H4 (cell line): ENCODE results near the gene THSD7B. TPM values are rescaled to one million over a fixed set of nuclear protein-coding genes. Genes with fewer than 3 reads are reported as not detected.
A peak's percentile ranks its signal among the peaks of the same experiment; 100 is the strongest.
"Not testable (repeated sequence)": the region's sequence is repeated elsewhere in the genome, so short reads cannot be mapped to it uniquely, and the experiment has no call there.

ENCODE experiments used
- DNase-seq: peaks from one replicate; pipeline ENCODE4 v3.0.0-alpha.2; 2015; ENCODE audit warnings: low spot score
- total RNA-seq: library from RNA; depleted of rRNA; stranded (reverse); fragments of >200 nt; shearing (Covaris generic); gene quantifications from 2 replicates; pipeline ENCODE4 v1.2.3, GENCODE V29; 2014

The THSD7B gene
- total RNA-seq, 1 experiment from 2014 or later = 0.35 TPM

DNA sequence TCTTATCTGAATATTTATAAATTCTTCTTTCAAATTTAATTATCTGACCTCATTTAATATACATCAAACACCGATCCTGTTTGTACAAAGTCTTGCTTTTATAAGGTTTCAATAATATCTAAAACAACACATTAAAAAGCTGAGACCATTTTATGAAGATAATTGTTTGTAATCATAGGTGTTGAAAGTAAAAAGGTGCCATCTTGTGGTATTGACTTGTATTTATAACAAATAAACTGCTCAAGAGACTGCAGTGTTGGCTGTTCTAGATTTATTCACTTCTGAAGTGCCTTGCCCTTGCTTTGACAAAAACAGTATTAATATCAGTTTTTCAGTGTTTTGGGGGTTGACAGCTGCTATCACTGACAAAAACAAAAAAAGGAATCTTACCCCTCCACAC, 912.1 kb downstream of the THSD7B start:
- no peak for DNase-seq

DNA sequence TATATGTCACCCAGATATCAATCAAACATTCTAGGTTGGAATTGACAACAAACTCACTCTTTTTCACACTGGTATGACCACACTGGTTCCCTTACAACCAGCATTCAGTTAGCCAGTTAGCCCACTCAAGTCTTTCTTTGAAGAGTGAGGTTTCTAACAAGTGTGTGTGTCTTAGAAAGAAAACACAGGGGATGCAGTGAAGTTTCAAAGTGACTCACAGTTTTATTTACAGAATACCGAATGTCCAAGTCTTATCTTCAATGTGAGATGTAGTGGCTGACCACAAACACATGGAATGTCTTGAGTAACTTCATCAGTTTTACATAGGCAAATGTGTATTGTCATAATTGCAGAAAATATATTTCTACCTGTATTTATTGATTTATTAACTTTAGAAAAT, 924.2 kb downstream of the THSD7B start:
- DNase-seq = peak; percentile 36

DNA sequence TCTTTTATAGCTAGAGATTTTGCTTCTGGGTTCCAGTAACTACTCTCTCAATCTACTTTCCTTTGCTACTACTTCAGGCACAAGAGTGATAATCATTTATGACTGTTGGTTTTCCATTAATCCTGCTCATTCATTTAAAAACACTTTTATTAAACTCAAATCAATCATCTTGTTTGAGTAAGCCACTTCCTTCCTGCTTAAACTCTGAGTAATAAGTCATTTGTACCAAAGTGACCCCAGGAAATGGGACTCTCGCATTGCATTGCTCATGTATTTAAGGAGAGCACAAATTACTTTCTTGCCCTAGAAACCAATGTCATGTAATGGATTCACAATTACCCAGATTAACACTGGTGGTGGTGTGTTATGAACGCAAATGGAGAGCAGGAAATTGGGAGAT, 928.2 kb downstream of the THSD7B start:
- no peak for DNase-seq

- no peak for DNase-seq
Observed at GRCh38 chr2:137696916-137697315, 931.6 kb downstream of the THSD7B start.

- DNase-seq = not testable (repeated sequence)
Observed at GRCh38 chr2:137700250-137700649, 934.9 kb downstream of the THSD7B start.

GRCh38 chr2:137700681-137701080, 935.3 kb downstream of the THSD7B start:
- DNase-seq = no peak

GRCh38 chr2:137705296-137705695, 940.0 kb downstream of the THSD7B start:
- no peak for DNase-seq

DNA sequence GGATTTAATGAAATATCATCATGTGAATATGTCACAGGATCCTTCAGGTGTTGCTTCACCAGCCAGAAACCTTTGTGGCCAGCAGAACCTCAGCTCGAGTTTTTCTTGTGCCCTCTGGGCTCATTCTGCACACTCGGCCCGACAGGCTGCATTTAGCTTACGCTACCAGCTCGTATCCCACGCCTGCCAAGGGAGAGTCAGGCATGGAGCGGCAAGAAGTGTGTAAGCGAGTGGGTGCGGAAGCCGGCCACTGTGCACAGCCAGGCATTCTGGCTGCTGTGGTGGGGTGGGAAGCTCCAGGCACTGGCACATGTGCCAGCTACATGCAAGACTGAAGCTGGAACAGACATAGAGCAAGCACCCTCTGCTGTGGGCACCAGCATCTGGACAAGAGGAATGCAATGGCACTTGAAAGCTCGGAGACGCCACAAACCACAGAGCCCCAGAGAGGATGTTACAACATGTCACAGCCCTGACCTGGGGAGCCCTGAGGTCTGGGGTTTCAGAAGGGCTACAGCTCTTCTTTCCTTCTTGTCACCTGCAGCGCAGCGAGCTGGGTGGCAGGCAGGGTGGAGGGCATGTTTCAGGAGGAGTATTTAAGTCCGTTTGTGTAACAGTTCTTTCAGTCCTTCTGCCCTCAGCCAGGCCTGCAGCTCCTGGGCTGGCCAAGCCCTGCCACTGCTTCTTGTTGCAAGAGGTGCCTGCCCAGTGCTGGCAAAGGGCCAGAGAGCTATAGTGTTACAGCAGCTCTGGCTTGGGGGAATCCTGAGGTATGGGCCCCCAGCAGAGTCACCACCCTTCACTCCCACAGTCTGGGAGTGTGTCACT, 941.7 kb downstream of the THSD7B start:
- DNase-seq = peak; percentile 33

- no peak for DNase-seq
Observed at GRCh38 chr2:137708311-137708710, 943.0 kb downstream of the THSD7B start.

- DNase-seq = no peak
Observed at GRCh38 chr2:137715731-137716191, 950.4 kb downstream of the THSD7B start.

DNA sequence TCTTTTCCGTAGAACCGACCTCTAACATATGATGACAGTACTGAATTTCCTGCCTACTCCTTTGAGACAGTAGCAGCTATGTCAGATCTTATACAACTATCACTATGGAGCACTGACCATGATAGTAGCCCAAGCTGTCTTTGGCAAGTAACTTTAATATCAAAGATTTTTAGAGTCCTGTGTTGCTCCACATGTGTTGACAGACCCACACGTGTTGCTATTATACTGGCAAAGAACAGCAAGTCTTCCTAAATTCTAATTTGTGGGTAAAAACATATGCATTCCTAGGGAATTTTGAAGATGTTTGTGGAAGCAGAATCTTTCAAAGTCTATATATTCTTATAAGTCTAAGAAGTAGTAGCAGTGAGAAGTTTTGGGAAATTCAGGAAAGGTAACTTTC, 953.4 kb downstream of the THSD7B start:
- DNase-seq = no peak

GRCh38 chr2:137721733-137722132, 956.4 kb downstream of the THSD7B start:
- DNase-seq = no peak

DNA sequence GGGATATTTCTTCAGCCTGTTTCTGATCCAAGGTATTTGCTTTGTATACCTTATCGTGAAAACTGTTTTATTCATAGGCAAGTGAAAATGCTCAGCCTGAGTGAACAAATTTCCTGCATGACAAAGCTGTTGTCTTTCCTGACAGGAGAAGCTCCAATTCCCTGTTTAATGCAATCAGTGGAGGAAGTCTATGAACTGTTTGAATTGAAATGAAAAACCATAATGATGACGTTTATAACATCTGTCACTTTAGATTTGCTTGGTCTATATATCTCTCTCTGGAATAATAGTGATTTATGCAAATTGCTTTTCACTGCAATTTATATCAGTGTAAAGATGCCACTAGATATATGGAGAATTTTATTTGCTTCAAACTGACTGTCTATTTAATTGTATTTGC, 959.6 kb downstream of the THSD7B start:
- no peak for DNase-seq
